ENCODE data around the gene ADRA2A.
A peak's percentile ranks its signal among the peaks of the same experiment; 100 is the strongest.

The ADRA2A gene

DNA sequence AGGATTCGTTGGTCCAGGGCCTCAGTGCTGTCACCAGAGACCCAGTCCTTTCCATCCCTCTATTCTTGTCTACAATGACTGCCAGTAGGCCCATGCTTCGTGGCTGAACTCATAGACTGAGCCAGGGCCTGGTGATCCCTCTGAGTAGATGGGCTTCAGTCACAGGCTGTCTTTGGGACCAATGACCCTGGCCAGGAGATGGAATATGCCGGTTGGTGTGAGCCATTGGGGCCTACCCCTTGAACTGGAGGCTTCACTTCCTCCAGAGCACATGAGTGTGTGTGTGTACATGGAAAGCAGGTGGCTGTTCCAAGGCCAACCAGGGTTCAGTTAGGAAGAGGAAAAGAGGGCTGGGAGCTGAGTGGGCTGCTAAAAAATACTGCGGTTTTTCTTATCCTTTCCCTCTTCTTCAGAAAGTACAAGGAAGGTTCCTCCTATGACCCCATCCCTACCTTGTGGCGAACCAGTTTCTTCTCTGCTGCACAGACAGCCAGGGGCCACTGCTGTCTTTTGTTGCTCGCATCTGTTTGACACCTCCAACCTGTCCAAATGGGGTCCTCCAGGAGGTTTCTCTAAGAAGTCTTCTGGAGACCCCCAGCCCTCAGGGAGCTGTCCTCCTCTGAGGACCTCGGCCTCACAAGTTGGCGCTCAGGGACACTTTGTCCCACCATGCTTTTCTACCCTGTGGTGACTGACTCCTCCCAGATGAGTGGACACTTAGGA, 36.6 kb downstream of the ADRA2A start:
- DNase-seq, result no peak

- no peak for DNase-seq
Observed at GRCh38 chr10:111113961-111114757, 37.3 kb downstream of the ADRA2A start.

DNA sequence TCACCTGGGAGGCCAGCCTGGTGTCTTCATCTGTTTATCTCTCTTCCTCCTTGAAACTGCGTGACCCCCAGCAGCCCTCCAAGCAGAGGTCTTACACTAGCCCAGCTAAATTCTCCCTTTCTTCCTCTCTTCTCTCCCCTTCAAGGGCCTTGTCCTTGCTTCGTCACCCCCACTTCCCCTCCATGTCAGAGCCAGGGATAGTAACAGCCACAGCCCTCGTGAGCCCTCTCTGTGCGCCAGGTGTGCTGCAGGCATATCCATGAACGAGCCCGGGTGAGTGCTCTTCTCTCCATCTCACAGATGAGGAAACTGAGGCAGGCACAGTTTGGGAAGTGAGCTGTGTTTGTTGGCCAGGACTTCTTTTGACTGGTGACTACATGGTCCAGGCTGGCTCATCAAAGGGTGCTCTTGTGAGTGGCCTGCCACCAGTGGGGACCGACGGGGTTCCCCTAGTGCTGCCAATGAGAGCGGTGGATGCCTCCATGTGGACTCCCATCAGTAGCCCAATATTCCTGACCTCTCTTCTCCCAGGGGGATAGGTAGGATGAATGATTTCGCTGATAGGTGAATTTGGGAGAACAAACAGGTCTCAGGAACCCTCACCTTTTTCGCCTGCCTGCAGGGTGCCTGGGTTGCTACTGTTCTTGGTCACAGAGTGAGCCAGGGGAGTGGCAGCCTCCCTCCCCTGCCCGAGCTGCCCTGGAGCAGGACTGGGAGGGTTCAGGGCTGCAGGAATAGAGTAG, 38.1 kb downstream of the ADRA2A start:
- DNase-seq, result no peak

DNA sequence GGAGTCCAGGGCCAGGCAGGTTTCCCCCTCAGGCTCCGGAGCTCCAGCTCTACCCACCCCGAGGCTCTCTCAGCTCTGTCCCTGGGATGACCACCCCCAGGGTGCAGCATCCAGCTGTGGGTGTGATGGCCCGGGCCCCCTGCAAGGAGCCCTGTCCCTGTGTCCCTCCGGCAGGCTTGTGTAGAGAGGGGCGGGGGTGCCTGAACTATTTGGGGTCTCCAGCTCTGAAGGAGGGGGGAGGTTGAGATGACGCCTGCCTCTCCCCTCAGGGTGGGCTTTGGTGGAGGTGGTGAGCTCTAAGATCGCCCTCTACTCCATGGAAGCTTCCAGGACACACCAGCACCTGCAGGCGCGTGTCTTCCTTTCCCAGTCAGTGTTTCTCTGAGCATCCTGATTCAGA, 39.4 kb downstream of the ADRA2A start:
- DNase-seq, result no peak

- no peak for DNase-seq
Observed at GRCh38 chr10:111116762-111117445, 40.1 kb downstream of the ADRA2A start.

DNA sequence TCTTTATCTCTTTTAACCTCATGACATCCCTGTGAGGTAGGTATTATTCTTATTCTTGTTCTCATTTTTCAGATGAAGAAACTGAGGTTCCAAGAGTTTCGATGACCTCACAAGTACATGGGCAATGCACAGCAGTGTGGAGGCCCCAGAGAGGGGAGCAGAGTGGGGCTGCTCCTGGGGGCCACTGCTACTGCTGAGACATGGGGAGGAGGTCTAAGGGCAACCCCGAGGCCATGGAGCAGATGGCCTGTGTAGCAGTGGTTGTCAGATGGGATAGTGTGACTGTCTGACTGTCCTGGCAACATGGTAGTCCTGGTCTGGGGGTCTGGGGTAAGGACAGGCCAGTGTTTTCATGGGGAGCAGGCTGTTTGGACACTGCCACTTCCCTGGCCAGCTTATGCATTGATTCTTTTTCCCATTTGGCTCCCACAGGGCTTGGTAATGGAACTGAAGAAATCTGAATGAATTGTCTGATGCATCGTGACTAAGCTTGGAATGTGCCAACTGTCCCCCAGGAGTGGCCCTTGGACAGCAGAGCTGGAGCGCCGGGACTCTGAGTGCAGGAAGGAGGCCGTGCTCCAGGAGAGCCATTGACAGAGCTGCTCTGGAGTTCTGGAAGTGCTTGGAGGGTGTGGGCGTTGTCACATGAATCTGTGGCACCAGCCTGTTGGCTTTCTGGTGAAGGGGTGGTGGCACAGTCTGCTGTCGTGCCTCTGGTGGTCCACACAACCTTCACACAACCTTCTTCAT, 40.9 kb downstream of the ADRA2A start:
- DNase-seq, result no peak

- no peak for DNase-seq
Observed at GRCh38 chr10:111118758-111119157, 41.9 kb downstream of the ADRA2A start.

DNA sequence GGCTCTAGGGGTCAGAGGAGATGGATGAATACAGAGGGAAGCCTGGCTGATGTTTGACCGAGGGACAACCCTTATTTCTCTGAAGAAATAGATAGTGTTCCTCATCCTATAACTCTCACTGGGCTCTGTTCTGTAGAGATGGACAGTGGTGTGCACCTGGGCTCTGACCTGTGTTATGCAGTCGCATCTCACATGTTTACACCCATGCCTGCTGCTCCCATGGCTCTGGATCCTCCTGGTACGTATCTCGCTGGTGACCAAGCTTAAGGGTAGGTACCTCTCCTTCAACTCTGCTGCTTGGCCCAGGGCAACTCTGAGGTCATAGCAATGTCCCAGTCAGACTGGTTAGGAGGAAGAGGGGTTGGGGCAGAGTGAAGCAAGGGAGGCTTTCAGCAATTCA, 42.8 kb downstream of the ADRA2A start:
- DNase-seq, result no peak

DNA sequence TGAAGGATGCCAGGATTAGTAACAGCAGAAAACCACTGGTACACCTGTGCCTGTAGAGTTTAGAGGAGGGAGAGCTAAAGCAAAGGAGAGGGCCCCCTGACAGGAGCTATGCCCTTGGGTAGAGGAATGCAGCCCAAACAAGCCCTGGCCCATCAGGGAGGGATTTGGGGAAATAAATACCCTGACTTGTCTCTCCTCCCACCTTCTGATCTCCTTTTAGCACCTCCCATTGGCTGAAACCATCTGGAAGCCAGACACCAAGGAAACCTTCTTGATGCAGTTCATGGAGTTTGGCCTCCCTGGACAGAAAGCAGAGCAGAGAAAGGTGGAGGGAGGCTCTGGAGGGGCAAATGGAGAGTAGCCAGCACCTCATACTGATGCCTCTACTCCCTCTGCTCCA, 45.3 kb downstream of the ADRA2A start:
- no peak for DNase-seq

- no peak for DNase-seq
Observed at GRCh38 chr10:111123883-111124282, 47.1 kb downstream of the ADRA2A start.

DNA sequence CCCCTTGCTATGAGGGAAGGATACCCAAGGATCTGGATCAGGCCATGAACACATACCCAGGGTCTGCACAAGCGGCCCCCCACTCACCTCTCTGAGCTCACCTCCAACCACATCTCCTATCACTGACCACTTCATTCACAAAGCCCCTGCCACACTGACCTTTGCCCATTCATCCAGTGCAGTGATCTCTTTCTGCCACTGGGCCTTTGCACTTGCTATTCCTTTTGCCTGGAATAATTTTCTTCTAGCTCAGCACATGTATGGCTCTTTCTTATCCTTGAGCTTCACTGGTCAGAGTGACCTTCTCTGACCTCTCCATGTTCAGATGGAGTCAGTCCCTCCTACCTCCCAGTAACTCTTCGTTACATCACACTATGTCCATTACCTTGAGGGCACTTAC, 48.3 kb downstream of the ADRA2A start:
- DNase-seq, result no peak

GRCh38 chr10:111126077-111126476, 49.2 kb downstream of the ADRA2A start:
- DNase-seq, result no peak

GRCh38 chr10:111127081-111127848, 50.4 kb downstream of the ADRA2A start:
- DNase-seq, result no peak

- no peak for DNase-seq
Observed at GRCh38 chr10:111128331-111129180, 51.7 kb downstream of the ADRA2A start.

GRCh38 chr10:111129363-111129762, 52.5 kb downstream of the ADRA2A start:
- DNase-seq, result peak; percentile 18

DNA sequence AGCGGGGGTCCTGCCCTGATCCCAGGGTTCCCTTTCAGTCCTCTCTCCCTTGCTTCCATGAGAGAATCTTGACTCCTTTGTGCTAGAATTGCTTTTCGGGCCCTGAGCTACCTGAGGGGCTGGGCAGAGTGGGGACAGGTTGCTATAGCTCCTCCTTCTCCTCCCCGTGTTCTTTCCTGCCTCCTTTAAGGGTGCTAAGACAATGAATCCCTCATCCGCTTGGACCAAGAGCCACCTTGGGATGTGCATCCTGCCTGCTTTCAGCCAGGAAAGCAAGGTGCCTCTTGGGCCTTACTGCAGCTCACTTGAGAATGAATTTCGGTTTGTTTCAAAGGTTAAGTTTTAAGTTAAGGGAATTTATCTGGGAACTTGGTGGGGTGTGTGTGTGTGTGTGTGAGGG, 53.6 kb downstream of the ADRA2A start:
- no peak for DNase-seq
